Neuronal stem cell (in vitro differentiated cells): Measurements from ENCODE around the gene EIF3D.

Source experiments
- DNase-seq: peaks from one replicate; pipeline ENCODE4 v3.0.0-alpha.2; 2013; ENCODE audit warnings: low spot score
- H2AFZ ChIP-seq: one replicate; pipeline ENCODE4 v1.6.1; 2013; ENCODE audit warnings: mild to moderate bottlenecking, low read length, inconsistent platforms
- H2AK5ac ChIP-seq: 2 replicates; pipeline ENCODE4 v1.6.1; 2013; ENCODE audit warnings: low read depth, mild to moderate bottlenecking, inconsistent platforms, low read length, moderate library complexity, mixed read lengths
- H2BK120ac ChIP-seq: 2 replicates; pipeline ENCODE4 v1.6.1; 2013; ENCODE audit warnings: low read depth, mild to moderate bottlenecking, inconsistent platforms, low read length, moderate library complexity, mixed read lengths
- H2BK12ac ChIP-seq: one replicate; pipeline ENCODE4 v1.6.1; 2013; ENCODE audit warnings: low read length, inconsistent platforms
- H2BK15ac ChIP-seq: 2 replicates; pipeline ENCODE4 v1.6.1; 2013; ENCODE audit warnings: mild to moderate bottlenecking, low read length, inconsistent platforms, mixed read lengths
- H2BK5ac ChIP-seq: one replicate; pipeline ENCODE4 v1.6.1; 2013; ENCODE audit warnings: inconsistent platforms, mild to moderate bottlenecking, low read length, moderate library complexity
- H3K14ac ChIP-seq: one replicate; pipeline ENCODE4 v1.6.1; 2013; ENCODE audit warnings: low read length, inconsistent platforms
- H3K18ac ChIP-seq: 2 replicates; pipeline ENCODE4 v1.6.1; 2013; ENCODE audit warnings: low read length, inconsistent platforms
- H3K23ac ChIP-seq: 2 replicates; pipeline ENCODE4 v1.6.1; 2013; ENCODE audit warnings: low read depth, mild to moderate bottlenecking, mixed read lengths, low read length, inconsistent platforms; ENCODE audit not compliant: poor library complexity
- H3K27ac ChIP-seq: replicated peaks from 3 replicates; pipeline ENCODE4 v1.5.1; 2013; ENCODE audit warnings: low read length, inconsistent platforms
- H3K27me3 ChIP-seq, 3 experiments: 2 replicates each; pipeline ENCODE4 v1.6.1; 2013; ENCODE audit warnings: low read length in 3 of 3, mild to moderate bottlenecking in 2 of 3, inconsistent platforms in 1 of 3, low read depth in 1 of 3, mixed read lengths in 1 of 3, moderate library complexity in 1 of 3; ENCODE audit not compliant: control insufficient read depth in 3 of 3, insufficient read depth in 3 of 3
- H3K36me3 ChIP-seq, 2 donors: replicated peaks in 1 of 2; 2 replicates each; pipeline ENCODE4 v1.6.1; 2013; ENCODE audit warnings: low read length in 2 of 2; ENCODE audit not compliant: control insufficient read depth in 2 of 2, insufficient read depth in 2 of 2
- H3K4ac ChIP-seq: 2 replicates; pipeline ENCODE4 v1.6.1; 2013; ENCODE audit warnings: inconsistent platforms, mild to moderate bottlenecking, low read length, moderate library complexity
- H3K4me1 ChIP-seq, 2 donors: 1 replicate in 1 of 2; 2 replicates in 1 of 2; pipeline ENCODE4 v1.6.1; 2013; ENCODE audit warnings: low read length in 2 of 2, low read depth in 1 of 2; ENCODE audit not compliant: control insufficient read depth in 2 of 2, insufficient read depth in 1 of 2
- H3K4me2 ChIP-seq: one replicate; pipeline ENCODE4 v1.6.1; 2013; ENCODE audit warnings: mild to moderate bottlenecking, low read length, inconsistent platforms; ENCODE audit not compliant: insufficient read depth, poor library complexity, severe bottlenecking
- H3K4me3 ChIP-seq, 2 donors: 2 replicates each; pipeline ENCODE4 v1.5.1; 2013; ENCODE audit warnings: low read length in 2 of 2, mild to moderate bottlenecking in 2 of 2, inconsistent platforms in 1 of 2, moderate library complexity in 1 of 2
- H3K79me1 ChIP-seq: one replicate; pipeline ENCODE4 v1.6.1; 2013; ENCODE audit warnings: low read depth, mild to moderate bottlenecking, inconsistent platforms, low read length, moderate library complexity
- H3K9ac ChIP-seq: one replicate; pipeline ENCODE4 v1.6.1; 2013; ENCODE audit warnings: mild to moderate bottlenecking, low read depth, low read length, inconsistent platforms; ENCODE audit not compliant: poor library complexity
- H3K9me3 ChIP-seq, 2 donors: replicated peaks in 1 of 2; 2 replicates each; pipeline versions ENCODE3 to v1.6.1; 2013; ENCODE audit warnings: low read length in 2 of 2, mild to moderate bottlenecking in 2 of 2, inconsistent platforms in 1 of 2, low read depth in 1 of 2, mixed read lengths in 1 of 2, moderate library complexity in 1 of 2; ENCODE audit not compliant: control insufficient read depth in 2 of 2, insufficient read depth in 1 of 2
- H4K8ac ChIP-seq: one replicate; pipeline ENCODE4 v1.6.1; 2013; ENCODE audit warnings: low read depth, mild to moderate bottlenecking, inconsistent platforms, low read length, moderate library complexity
- H4K91ac ChIP-seq: one replicate; pipeline ENCODE4 v1.6.1; 2013; ENCODE audit warnings: low read length, low read depth, mild to moderate bottlenecking, inconsistent platforms; ENCODE audit not compliant: poor library complexity
- WGBS, 2 donors: extraction: QIAGEN DNeasy Blood & Tissue Kit; methylation state at CpG; one replicate each; pipeline ENCODE4 v1.1.7; 2013; ENCODE audit warnings: missing lambda C conversion rate in 2 of 2, mixed read lengths in 1 of 2; ENCODE audit not compliant: insufficient read length in 2 of 2, insufficient replicate concordance in 1 of 2; ENCODE audit errors: extremely low coverage in 2 of 2; 5-methylcytosine and 5-hydroxymethylcytosine counted together

The EIF3D gene

GRCh38 chr22:36550701-36551495, 21.9 kb upstream of the EIF3D start:
- no peaks in the 10 kb centered on the region for H3K36me3 ChIP-seq
- H3K14ac ChIP-seq: no peak overlapping the region
- H3K23ac ChIP-seq: no peak overlapping the region
- no peak overlapping the region for H4K91ac ChIP-seq
- WGBS, 2 donors: 100% methylated on average over 1 to 2 of the region's 13 CpGs
- no peak for DNase-seq
- H3K4me3 ChIP-seq: no peak overlapping the region
- H3K27me3 ChIP-seq: no peaks in the 10 kb centered on the region
- H2BK5ac ChIP-seq: no peak overlapping the region
- H3K18ac ChIP-seq: no peak overlapping the region
- no peak overlapping the region for H2BK12ac ChIP-seq
- H2AFZ ChIP-seq: no peak overlapping the region
- H3K4me2 ChIP-seq: no peak overlapping the region
- no peaks in the 10 kb centered on the region for H3K9me3 ChIP-seq
- no peak overlapping the region for H3K4ac ChIP-seq
- no peak overlapping the region for H4K8ac ChIP-seq
- peaks cover 6 to 16% of the 10 kb centered on the region in 2 donors for H3K4me1 ChIP-seq
- no peaks in the 10 kb centered on the region for H3K79me1 ChIP-seq
- no peak overlapping the region for H2BK15ac ChIP-seq
- H2BK120ac ChIP-seq: no peak overlapping the region
- no peak overlapping the region for H3K9ac ChIP-seq
- H2AK5ac ChIP-seq: no peak overlapping the region
- no peak overlapping the region for H3K27ac ChIP-seq

DNA sequence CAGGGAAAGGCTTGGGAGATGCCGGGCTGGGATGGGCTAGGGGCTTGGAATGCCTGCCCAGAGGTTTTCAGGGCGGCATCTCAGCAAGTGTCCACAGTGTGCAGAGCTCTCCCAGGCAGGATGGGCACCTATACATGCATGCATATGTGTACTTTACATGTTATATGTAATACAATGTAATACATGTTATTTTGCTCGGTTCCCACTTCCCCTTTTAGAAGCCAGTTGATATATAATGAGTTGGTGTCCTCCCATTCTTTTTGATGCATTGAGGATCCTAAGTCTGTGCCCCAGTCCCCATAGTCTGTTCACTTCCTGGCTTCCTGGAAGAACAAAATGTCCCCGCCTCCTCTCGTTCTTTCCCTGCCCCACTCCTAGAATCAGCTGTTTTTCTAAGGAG, 20.1 kb upstream of the EIF3D start:
- no peak overlapping the region for H3K4me2 ChIP-seq
- H3K4me1 ChIP-seq: peaks cover 5 to 16% of the 10 kb centered on the region in 2 donors
- no peaks in the 10 kb centered on the region for H3K79me1 ChIP-seq
- no peak overlapping the region for H2AK5ac ChIP-seq
- peak overlapping the region; percentile 62 for H2BK15ac ChIP-seq
- no peak overlapping the region for H3K4me3 ChIP-seq
- H3K9me3 ChIP-seq: no peaks in the 10 kb centered on the region
- H3K27me3 ChIP-seq: no peaks in the 10 kb centered on the region
- H3K14ac ChIP-seq: no peak overlapping the region
- no peak for DNase-seq
- WGBS, 2 donors: no CpG with 5 or more reads among the region's 5 CpGs
- peak overlapping the region; percentile 52 for H2BK120ac ChIP-seq
- H3K23ac ChIP-seq: peak overlapping the region; percentile 13
- no peak overlapping the region for H4K91ac ChIP-seq
- peak overlapping the region; percentile 42 for H3K4ac ChIP-seq
- peak overlapping the region; percentile 90 for H2AFZ ChIP-seq
- no peak overlapping the region for H2BK5ac ChIP-seq
- H3K27ac ChIP-seq: peak overlapping the region; percentile 12
- no peak overlapping the region for H4K8ac ChIP-seq
- peak overlapping the region; percentile 56 for H3K9ac ChIP-seq
- H3K18ac ChIP-seq: peak overlapping the region; percentile 73
- no peak overlapping the region for H2BK12ac ChIP-seq
- H3K36me3 ChIP-seq: no peaks in the 10 kb centered on the region

GRCh38 chr22:36548606-36549005, 19.6 kb upstream of the EIF3D start:
- no peak overlapping the region for H2BK5ac ChIP-seq
- no peak overlapping the region for H3K4me3 ChIP-seq
- H3K27ac ChIP-seq: peak overlapping the region; percentile 12
- peak overlapping the region; percentile 13 for H3K23ac ChIP-seq
- no peak overlapping the region for H2AK5ac ChIP-seq
- H2BK15ac ChIP-seq: peak overlapping the region; percentile 62
- no peak overlapping the region for H3K14ac ChIP-seq
- H4K91ac ChIP-seq: no peak overlapping the region
- H3K9me3 ChIP-seq: no peaks in the 10 kb centered on the region
- no peak for DNase-seq
- H3K4ac ChIP-seq: peak overlapping the region; percentile 42
- H3K9ac ChIP-seq: peak overlapping the region; percentile 56
- H2AFZ ChIP-seq: peak overlapping the region; percentile 90
- peaks cover 5 to 16% of the 10 kb centered on the region in 2 donors for H3K4me1 ChIP-seq
- no CpG with 5 or more reads among the region's 14 CpGs for WGBS, 2 donors
- no peak overlapping the region for H4K8ac ChIP-seq
- H2BK120ac ChIP-seq: peak overlapping the region; percentile 52
- no peak overlapping the region for H2BK12ac ChIP-seq
- H3K36me3 ChIP-seq: no peaks in the 10 kb centered on the region
- no peaks in the 10 kb centered on the region for H3K79me1 ChIP-seq
- H3K18ac ChIP-seq: peak overlapping the region; percentile 73
- no peak overlapping the region for H3K4me2 ChIP-seq
- no peaks in the 10 kb centered on the region for H3K27me3 ChIP-seq

- Histone ChIP-seq H3K4me1 (peaks cover 5 to 18% of the 10 kb centered on the region in 2 donors), H3K4me2 (no peak overlapping the region), H4K91ac (no peak overlapping the region), H2BK12ac (no peak overlapping the region), H3K4me3 (no peak overlapping the region), H3K4ac (no peak overlapping the region), H3K27me3 (no peaks in the 10 kb centered on the region), H3K14ac (no peak overlapping the region), H2BK5ac (no peak overlapping the region), H4K8ac (no peak overlapping the region), H3K27ac (no peak overlapping the region), H2BK120ac (no peak overlapping the region), H3K36me3 (no peaks in the 10 kb centered on the region), H3K9ac (no peak overlapping the region), H3K9me3 (no peaks in the 10 kb centered on the region), H2AK5ac (no peak overlapping the region), H3K23ac (no peak overlapping the region), H2AFZ (no peak overlapping the region), H3K79me1 (no peaks in the 10 kb centered on the region), H3K18ac (no peak overlapping the region), H2BK15ac (no peak overlapping the region)
- DNase-seq: no peak
- WGBS, 2 donors: no CpG with 5 or more reads among the region's 6 CpGs
These were observed 18.0 kb upstream of the EIF3D start for GRCh38 chr22:36546932-36547331.
